Spleen (tissue), 7 donors: ENCODE results near the gene PTPRCAP.
"Not testable (repeated sequence)": the region's sequence is repeated elsewhere in the genome, so short reads cannot be mapped to it uniquely, and the experiment has no call there.

ENCODE experiments used
- POLR2A ChIP-seq, 3 donors: fragments of 450-650 bp; IDR thresholded peaks; one replicate each; pipeline ENCODE4 v1.5.1; 2017; ENCODE audit warnings: antibody characterized with exemption in 3 of 3, mild to moderate bottlenecking in 1 of 3
- TF ChIP-seq, protein P1 (sequence below), 11 experiments: fragments of 200-600 bp in 7 of 11; fragments of 450-650 bp in 4 of 11; sonication (generic) in 4 of 11; IDR thresholded peaks in 8 of 11; conservative IDR thresholded peaks in 3 of 11; 1 replicate in 7 of 11; 2 replicates in 4 of 11; pipeline versions ENCODE4 v1.4.0 to v1.8.0; 2016 to 2021; ENCODE audit warnings: antibody characterized with exemption in 11 of 11, inconsistent platforms in 4 of 11, mild to moderate bottlenecking in 1 of 11
- donor health status: DM: no; HTN: no; CAD: no; lungs with moderate emphysema.
- donor health status: DM: no; HTN: no; CAD: no.
- donor health status: DM: no; HTN: no; CAD: no.

DNA sequence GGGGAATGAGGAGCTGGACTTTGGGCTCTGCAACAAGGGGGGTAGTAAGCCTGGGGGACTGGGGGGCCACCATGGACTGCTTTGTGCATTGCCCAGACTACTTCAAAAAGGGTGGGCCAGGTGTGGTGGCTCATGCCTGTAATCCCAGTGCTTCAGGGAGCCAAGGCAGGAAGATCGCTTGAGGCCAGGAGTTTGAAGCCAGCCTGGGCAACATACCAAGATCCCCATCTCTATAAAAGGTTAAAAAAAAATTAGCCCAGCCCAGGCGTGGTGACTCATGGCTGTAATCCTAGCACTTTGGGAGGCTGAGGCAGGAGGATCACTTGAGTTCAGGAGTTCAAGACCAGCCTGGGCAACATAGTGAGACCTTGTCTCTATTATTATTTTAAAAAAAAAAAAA lies 28.0 kb upstream of the PTPRCAP start:
- TF ChIP-seq, protein P1, sequence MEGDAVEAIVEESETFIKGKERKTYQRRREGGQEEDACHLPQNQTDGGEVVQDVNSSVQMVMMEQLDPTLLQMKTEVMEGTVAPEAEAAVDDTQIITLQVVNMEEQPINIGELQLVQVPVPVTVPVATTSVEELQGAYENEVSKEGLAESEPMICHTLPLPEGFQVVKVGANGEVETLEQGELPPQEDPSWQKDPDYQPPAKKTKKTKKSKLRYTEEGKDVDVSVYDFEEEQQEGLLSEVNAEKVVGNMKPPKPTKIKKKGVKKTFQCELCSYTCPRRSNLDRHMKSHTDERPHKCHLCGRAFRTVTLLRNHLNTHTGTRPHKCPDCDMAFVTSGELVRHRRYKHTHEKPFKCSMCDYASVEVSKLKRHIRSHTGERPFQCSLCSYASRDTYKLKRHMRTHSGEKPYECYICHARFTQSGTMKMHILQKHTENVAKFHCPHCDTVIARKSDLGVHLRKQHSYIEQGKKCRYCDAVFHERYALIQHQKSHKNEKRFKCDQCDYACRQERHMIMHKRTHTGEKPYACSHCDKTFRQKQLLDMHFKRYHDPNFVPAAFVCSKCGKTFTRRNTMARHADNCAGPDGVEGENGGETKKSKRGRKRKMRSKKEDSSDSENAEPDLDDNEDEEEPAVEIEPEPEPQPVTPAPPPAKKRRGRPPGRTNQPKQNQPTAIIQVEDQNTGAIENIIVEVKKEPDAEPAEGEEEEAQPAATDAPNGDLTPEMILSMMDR (IDR thresholded peaks at IDR 0.05 in 8 of 11, conservative IDR thresholded peaks at IDR 0.05 in 3 of 11), result not testable (repeated sequence)
- TF ChIP-seq POLR2A (IDR thresholded peaks at IDR 0.05), result not testable (repeated sequence)
